ENCODE measurements around the gene IQCH. TPM values are rescaled to one million over a fixed set of nuclear protein-coding genes. Genes with fewer than 3 reads are reported as not detected.
"Not testable (repeated sequence)": the region's sequence is repeated elsewhere in the genome, so short reads cannot be mapped to it uniquely, and the experiment has no call there.

IQCH gene
- total RNA-seq, 2 donors from 2014 or later, result 3.6 to 3.7 TPM

DNA sequence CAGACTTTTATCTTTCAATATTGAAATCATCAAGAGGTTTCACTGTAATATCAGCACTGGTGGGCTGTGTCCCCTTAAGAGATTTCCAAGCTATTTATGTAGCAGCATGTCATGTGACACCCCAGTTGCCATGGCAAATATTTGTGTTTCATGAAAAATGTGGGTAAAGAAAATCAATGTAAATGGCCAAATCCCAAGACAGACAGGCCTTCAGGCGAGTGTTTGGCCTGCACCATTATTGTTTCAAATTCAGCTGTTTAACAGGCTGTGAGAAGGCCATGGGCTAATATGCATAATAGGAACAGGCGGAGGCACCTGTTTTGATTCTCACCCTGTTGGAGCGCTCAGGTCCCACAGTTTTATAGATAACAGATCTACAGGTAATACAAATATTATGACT is 104.2 kb downstream of the IQCH start:
- H3K4me1 Mint-ChIP-seq (ENCODE audit: low read depth), result no peaks in the 10 kb centered on the region
- no peaks in the 10 kb centered on the region for H3K36me3 Mint-ChIP-seq (ENCODE audit: insufficient read depth in 2 of 2)
- H3K9me3 Mint-ChIP-seq, result no peaks in the 10 kb centered on the region
- H3K4me3 Mint-ChIP-seq, result no peak overlapping the region
- no peak overlapping the region for H3K27ac Mint-ChIP-seq
- H3K27me3 Mint-ChIP-seq (ENCODE audit: low read depth), result no peaks in the 10 kb centered on the region
- DNase-seq (no peak), ATAC-seq (replicated peaks in 1 of 2) (no peak)

GRCh38 chr15:67359431-67360079 is 105.0 kb downstream of the IQCH start:
- Mint-ChIP-seq H3K27ac (no peak overlapping the region), H3K9me3 (no peaks in the 10 kb centered on the region), H3K36me3 (ENCODE audit: insufficient read depth in 2 of 2) (no peaks in the 10 kb centered on the region), H3K4me3 (no peak overlapping the region), H3K27me3 (ENCODE audit: low read depth) (no peaks in the 10 kb centered on the region), H3K4me1 (ENCODE audit: low read depth) (no peaks in the 10 kb centered on the region)
- no peak for ATAC-seq (replicated peaks in 1 of 2)
- DNase-seq, result no peak

DNA sequence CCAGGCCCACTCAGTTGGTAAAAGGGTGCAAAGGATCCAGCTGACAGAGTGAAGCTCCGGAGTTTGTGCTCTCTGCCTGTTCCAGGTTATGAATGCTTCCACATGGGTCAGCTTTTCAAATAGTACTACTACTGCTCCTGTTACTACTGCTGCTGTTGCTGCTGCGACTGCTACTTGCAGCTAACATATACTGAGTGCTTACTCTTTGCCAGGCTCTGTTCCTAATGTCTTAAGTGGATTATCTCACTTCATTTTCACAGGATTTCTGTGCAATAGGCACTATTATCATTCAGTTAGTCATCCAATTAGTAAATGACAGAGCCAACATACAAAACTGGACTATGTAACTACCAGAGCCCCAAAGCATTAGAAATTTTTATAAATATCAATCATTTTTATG is 106.5 kb downstream of the IQCH start:
- Mint-ChIP-seq H3K27ac (no peak overlapping the region), H3K4me3 (no peak overlapping the region), H3K9me3 (no peaks in the 10 kb centered on the region), H3K27me3 (ENCODE audit: low read depth) (no peaks in the 10 kb centered on the region), H3K36me3 (ENCODE audit: insufficient read depth in 2 of 2) (no peaks in the 10 kb centered on the region), H3K4me1 (ENCODE audit: low read depth) (no peaks in the 10 kb centered on the region)
- DNase-seq (no peak), ATAC-seq (replicated peaks in 1 of 2) (no peak)

DNA sequence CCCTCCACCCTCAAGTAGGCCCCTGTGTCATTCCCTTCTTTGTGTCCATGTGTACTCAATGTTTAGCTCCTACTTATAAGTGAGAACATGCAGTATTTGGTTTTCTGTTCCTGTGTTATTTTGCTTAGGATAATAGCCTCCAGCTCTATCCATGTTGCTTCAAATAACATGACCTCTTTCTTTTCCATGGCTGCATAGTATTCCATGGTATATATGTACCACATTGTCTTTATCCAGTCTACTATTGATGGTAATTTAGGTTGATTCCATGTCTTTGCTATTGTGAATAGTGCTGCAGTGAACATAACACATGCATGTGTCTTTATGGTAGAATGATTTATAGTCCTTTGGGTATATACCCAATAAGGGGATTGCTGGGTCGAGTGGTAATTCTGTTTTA is 109.1 kb downstream of the IQCH start:
- not testable (repeated sequence) for H3K9me3 Mint-ChIP-seq; DNase-seq; H3K4me3 Mint-ChIP-seq; ATAC-seq (replicated peaks in 1 of 2); H3K4me1 Mint-ChIP-seq (ENCODE audit: low read depth); H3K36me3 Mint-ChIP-seq (ENCODE audit: insufficient read depth in 2 of 2); H3K27ac Mint-ChIP-seq; H3K27me3 Mint-ChIP-seq (ENCODE audit: low read depth)

- no peak overlapping the region for H3K4me3 Mint-ChIP-seq
Observed at GRCh38 chr15:67365994-67366393, 111.4 kb downstream of the IQCH start.

DNA sequence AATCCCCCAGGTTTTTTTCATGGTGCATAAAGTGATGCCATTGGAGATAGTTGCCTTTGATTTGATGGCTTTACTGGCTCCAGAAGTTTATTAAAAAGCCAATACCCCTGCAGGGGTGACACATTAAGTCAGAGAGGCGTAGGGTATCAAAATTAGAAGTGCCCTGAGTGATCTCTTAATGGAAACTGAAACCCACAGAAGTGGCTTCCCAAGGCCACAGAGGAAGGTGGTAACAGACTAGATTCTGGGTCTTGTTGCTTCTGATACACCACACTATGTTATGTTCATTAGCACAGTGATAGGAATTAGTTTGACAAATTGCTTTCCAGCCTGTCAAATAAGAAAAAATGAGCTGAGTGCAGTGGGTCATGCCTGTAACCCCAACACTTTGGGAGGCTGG is 112.3 kb downstream of the IQCH start:
- ATAC-seq (replicated peaks in 1 of 2) (peak; percentile 17 to 44), DNase-seq (no peak)
- Mint-ChIP-seq H3K4me1 (ENCODE audit: low read depth) (peaks cover 10% of the 10 kb centered on the region), H3K9me3 (no peaks in the 10 kb centered on the region), H3K27ac (no peak overlapping the region), H3K36me3 (ENCODE audit: insufficient read depth in 2 of 2) (no peaks in the 10 kb centered on the region), H3K4me3 (no peak overlapping the region), H3K27me3 (ENCODE audit: low read depth) (peaks cover 19% of the 10 kb centered on the region)

More at GRCh38 chr15:67365994-67366393, 111.4 kb downstream of the IQCH start:
- Mint-ChIP-seq H3K9me3 (no peaks in the 10 kb centered on the region), H3K27ac (no peak overlapping the region), H3K27me3 (ENCODE audit: low read depth) (peaks cover 19% of the 10 kb centered on the region), H3K4me1 (ENCODE audit: low read depth) (peaks cover 10% of the 10 kb centered on the region), H3K36me3 (ENCODE audit: insufficient read depth in 2 of 2) (no peaks in the 10 kb centered on the region)
- ATAC-seq (replicated peaks in 1 of 2) (no peak), DNase-seq (no peak)

GRCh38 chr15:67369359-67369998 is 114.9 kb downstream of the IQCH start:
- Mint-ChIP-seq H3K4me3 (no peak overlapping the region), H3K27me3 (ENCODE audit: low read depth) (peaks cover 19% of the 10 kb centered on the region)
- no peak for ATAC-seq (replicated peaks in 1 of 2)

DNA sequence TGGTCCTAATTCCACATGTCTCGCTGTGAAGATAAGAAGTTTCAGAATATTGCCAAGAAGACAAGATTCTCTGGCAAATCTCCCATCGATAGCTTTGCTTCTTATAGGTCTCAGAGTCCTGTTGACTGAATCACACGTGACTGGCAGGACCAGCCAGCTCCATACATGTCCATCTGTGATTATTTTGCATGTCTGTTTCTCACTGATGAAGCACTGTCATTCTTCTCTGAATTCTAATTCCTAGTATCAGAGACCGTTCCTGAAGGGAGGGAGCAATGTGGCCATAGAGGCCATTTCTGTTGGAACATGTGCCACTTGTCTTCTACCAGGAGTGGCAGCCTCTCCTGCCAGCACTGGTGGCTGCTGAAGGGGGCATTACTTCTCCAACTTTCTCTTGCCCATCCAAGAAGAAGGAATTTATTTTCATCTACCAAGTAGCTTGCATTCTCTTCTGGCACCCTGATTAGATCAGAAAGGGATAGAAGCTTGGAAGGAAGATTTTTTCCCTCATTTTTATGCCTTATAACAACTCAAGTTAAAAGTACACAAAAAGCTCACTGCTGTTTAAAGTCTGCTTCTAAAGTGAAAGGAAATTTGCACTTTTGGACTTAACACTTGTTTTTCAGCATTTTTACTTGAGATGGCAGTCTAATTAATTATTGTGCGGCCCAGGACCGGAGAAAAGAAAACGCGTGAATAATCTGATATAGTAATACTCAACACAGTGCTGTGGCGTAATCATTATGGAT is 115.8 kb downstream of the IQCH start:
- no peak overlapping the region for H3K27ac Mint-ChIP-seq
- DNase-seq (no peak), ATAC-seq (replicated peaks in 1 of 2) (no peak)
- H3K36me3 Mint-ChIP-seq (ENCODE audit: insufficient read depth in 2 of 2), result no peaks in the 10 kb centered on the region
- no peak overlapping the region for H3K4me3 Mint-ChIP-seq
- H3K27me3 Mint-ChIP-seq (ENCODE audit: low read depth), result peaks cover 19% of the 10 kb centered on the region
- no peaks in the 10 kb centered on the region for H3K9me3 Mint-ChIP-seq
- peaks cover 10% of the 10 kb centered on the region for H3K4me1 Mint-ChIP-seq (ENCODE audit: low read depth)

More at GRCh38 chr15:67369359-67369998, 114.9 kb downstream of the IQCH start:
- Mint-ChIP-seq H3K4me1 (ENCODE audit: low read depth) (peaks cover 10% of the 10 kb centered on the region), H3K27ac (no peak overlapping the region), H3K9me3 (no peaks in the 10 kb centered on the region), H3K36me3 (ENCODE audit: insufficient read depth in 2 of 2) (no peaks in the 10 kb centered on the region)
- no peak for DNase-seq

DNA sequence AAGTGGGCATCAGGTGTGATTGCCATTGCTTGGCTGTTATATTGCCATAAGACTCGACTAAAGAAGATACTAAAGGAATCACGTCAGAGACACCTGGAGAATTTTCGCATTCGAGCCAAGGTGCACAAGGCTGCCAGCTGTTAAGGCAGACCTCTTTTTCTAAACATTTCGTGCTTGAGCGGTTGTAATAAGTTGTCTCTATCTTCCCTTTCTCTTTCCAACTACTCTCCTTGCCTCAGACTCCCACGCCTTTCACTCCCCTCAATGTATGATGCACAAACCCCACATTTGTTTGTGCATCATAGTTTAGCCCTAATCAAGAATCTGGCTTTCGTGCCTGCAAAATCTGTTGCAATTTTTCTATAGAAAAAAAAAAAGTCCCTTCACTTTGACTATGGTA is 118.0 kb downstream of the IQCH start:
- DNase-seq (no peak), ATAC-seq (replicated peaks in 1 of 2) (no peak)
- H3K4me1 Mint-ChIP-seq (ENCODE audit: low read depth), result no peaks in the 10 kb centered on the region
- H3K27ac Mint-ChIP-seq, result no peak overlapping the region
- no peak overlapping the region for H3K4me3 Mint-ChIP-seq
- H3K36me3 Mint-ChIP-seq (ENCODE audit: insufficient read depth in 2 of 2), result no peaks in the 10 kb centered on the region
- H3K27me3 Mint-ChIP-seq (ENCODE audit: low read depth), result peaks cover 16% of the 10 kb centered on the region
- H3K9me3 Mint-ChIP-seq, result no peaks in the 10 kb centered on the region

DNA sequence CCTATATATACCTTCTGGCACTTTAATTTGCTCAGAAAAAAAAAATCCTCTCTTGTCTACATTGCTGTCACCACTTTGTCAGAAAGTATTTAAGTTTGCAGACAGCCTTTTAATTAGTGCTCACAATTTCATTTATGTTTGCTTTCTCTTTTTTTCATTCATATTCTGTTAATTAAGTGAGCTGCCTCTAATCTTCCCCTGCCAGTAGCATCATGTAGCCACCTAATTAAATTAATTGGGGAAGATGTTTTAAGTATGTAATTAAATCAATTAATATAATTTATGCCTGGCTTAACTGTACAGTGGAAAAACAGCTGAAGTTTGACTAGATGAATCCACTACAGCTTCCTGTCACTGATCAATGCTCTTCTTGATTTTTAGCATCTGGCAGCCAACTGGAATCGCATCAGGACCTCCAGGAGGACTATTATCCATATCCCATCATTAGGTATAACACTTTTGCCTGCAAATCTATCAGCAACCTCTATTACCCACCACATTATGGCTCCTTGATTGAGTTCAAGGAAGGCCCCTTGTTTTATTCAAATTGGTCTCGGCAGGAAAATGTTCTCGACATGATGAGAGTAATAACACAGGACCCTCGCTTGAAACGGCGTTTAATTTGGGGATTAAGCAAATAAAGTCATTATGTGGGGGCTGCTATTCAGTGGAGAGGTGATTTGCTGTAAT is 118.5 kb downstream of the IQCH start:
- H3K36me3 Mint-ChIP-seq (ENCODE audit: insufficient read depth in 2 of 2), result no peaks in the 10 kb centered on the region
- no peak overlapping the region for H3K27ac Mint-ChIP-seq
- H3K9me3 Mint-ChIP-seq, result no peaks in the 10 kb centered on the region
- H3K4me1 Mint-ChIP-seq (ENCODE audit: low read depth), result no peaks in the 10 kb centered on the region
- H3K27me3 Mint-ChIP-seq (ENCODE audit: low read depth), result peaks cover 13% of the 10 kb centered on the region
- ATAC-seq (replicated peaks in 1 of 2) (no peak), DNase-seq (no peak)
- no peak overlapping the region for H3K4me3 Mint-ChIP-seq

DNA sequence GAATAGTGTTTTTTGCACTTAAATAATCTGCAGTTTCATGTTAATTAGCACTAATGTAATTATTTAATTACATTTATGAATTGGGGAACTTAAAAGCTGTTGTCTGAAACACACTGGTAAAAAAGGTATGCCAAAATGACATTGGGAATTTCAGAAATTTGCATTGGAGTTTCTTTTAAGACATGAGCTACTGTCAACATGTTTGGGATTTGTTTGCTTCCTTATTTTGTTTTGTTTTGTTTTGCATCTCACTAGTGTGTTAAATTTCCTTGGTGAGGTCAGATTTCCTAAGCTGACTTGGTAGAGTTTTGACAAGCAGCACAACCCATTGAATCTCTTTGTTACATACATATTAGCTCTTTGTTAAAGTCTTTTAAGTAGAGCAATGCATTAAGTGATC is 119.4 kb downstream of the IQCH start:
- H3K4me3 Mint-ChIP-seq, result no peak overlapping the region
- no peaks in the 10 kb centered on the region for H3K9me3 Mint-ChIP-seq
- peaks cover 12% of the 10 kb centered on the region for H3K27me3 Mint-ChIP-seq (ENCODE audit: low read depth)
- no peak overlapping the region for H3K27ac Mint-ChIP-seq
- H3K4me1 Mint-ChIP-seq (ENCODE audit: low read depth), result no peaks in the 10 kb centered on the region
- DNase-seq (no peak), ATAC-seq (replicated peaks in 1 of 2) (no peak)
- H3K36me3 Mint-ChIP-seq (ENCODE audit: insufficient read depth in 2 of 2), result no peaks in the 10 kb centered on the region

- no peaks in the 10 kb centered on the region for H3K9me3 Mint-ChIP-seq
- no peak overlapping the region for H3K27ac Mint-ChIP-seq
- DNase-seq (no peak), ATAC-seq (replicated peaks in 1 of 2) (no peak)
- no peaks in the 10 kb centered on the region for H3K36me3 Mint-ChIP-seq (ENCODE audit: insufficient read depth in 2 of 2)
- H3K4me1 Mint-ChIP-seq (ENCODE audit: low read depth), result peaks cover 7% of the 10 kb centered on the region
- no peak overlapping the region for H3K4me3 Mint-ChIP-seq
- H3K27me3 Mint-ChIP-seq (ENCODE audit: low read depth), result no peaks in the 10 kb centered on the region
Observed at GRCh38 chr15:67379530-67379929, 124.9 kb downstream of the IQCH start.

DNA sequence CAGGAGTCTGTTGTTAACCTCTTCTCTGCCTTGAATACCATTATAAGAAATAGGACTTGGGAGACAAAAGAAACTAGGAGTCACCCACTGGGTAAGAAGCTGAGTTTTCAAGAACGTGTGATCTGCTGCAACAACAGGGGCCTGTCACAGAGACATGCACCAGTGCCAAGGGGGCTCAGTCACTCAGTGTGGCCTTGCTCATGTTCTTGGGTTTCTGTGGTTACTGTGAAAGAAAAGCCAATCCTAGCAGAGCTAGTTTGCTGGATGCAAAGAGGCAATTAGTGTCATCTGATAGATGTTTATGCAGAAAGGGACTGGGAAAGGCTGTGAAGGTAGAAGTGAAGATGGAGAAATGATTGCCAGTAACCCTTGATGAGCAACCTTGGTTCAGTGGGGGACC is 126.3 kb downstream of the IQCH start:
- Mint-ChIP-seq H3K27me3 (ENCODE audit: low read depth) (no peaks in the 10 kb centered on the region), H3K27ac (no peak overlapping the region), H3K4me1 (ENCODE audit: low read depth) (peaks cover 7% of the 10 kb centered on the region), H3K9me3 (no peaks in the 10 kb centered on the region), H3K4me3 (no peak overlapping the region), H3K36me3 (ENCODE audit: insufficient read depth in 2 of 2) (no peaks in the 10 kb centered on the region)
- ATAC-seq (replicated peaks in 1 of 2) (peak; percentile 34 to 60), DNase-seq (no peak)

All from activated T-cell treated with anti-CD3 and anti-CD28 coated beads, Interleukin-2, amount 50 U/mL, for 72 hours (primary cell).